CD4-positive, alpha-beta T cell treated with Interleukin-15 for 4 hours (primary cell): ENCODE results near the gene NR6A1.
"Not testable (repeated sequence)": the region's sequence is repeated elsewhere in the genome, so short reads cannot be mapped to it uniquely, and the experiment has no call there.

Experiments used
- DNase-seq: peaks from one replicate; pipeline ENCODE4 v3.0.0-alpha.2; 2020; ENCODE audit warnings: low spot score

NR6A1 gene

GRCh38 chr9:124615840-124616239 is 155.3 kb downstream of the NR6A1 start:
- DNase-seq, result not testable (repeated sequence)

GRCh38 chr9:124615100-124615742 is 155.9 kb downstream of the NR6A1 start:
- DNase-seq, result no peak

GRCh38 chr9:124613849-124614248 is 157.3 kb downstream of the NR6A1 start:
- DNase-seq, result no peak

GRCh38 chr9:124611106-124611505 is 160.0 kb downstream of the NR6A1 start:
- DNase-seq, result no peak

GRCh38 chr9:124606027-124606426 is 165.1 kb downstream of the NR6A1 start:
- DNase-seq, result no peak

- no peak for DNase-seq
These were observed 165.9 kb downstream of the NR6A1 start for GRCh38 chr9:124605258-124605657.

GRCh38 chr9:124602632-124603031 is 168.5 kb downstream of the NR6A1 start:
- DNase-seq, result no peak

- no peak for DNase-seq
These were observed 168.9 kb downstream of the NR6A1 start for GRCh38 chr9:124602204-124602603.

GRCh38 chr9:124600407-124600806 is 170.7 kb downstream of the NR6A1 start:
- no peak for DNase-seq

GRCh38 chr9:124599121-124599795 is 171.9 kb downstream of the NR6A1 start:
- DNase-seq, result no peak

- DNase-seq, result no peak
These were observed 173.1 kb downstream of the NR6A1 start for GRCh38 chr9:124598048-124598447.

GRCh38 chr9:124596172-124596839 is 174.8 kb downstream of the NR6A1 start:
- DNase-seq, result no peak

- no peak for DNase-seq
These were observed 175.4 kb downstream of the NR6A1 start for GRCh38 chr9:124595743-124596142.

- no peak for DNase-seq
These were observed 176.4 kb downstream of the NR6A1 start for GRCh38 chr9:124594673-124595072.

- DNase-seq, result no peak
These were observed 176.9 kb downstream of the NR6A1 start for GRCh38 chr9:124594225-124594624.

GRCh38 chr9:124593651-124594058 is 177.5 kb downstream of the NR6A1 start:
- no peak for DNase-seq

GRCh38 chr9:124593200-124593599 is 177.9 kb downstream of the NR6A1 start:
- no peak for DNase-seq

- DNase-seq, result no peak
These were observed 180.0 kb downstream of the NR6A1 start for GRCh38 chr9:124590889-124591641.

GRCh38 chr9:124584631-124585030 is 186.5 kb downstream of the NR6A1 start:
- no peak for DNase-seq

GRCh38 chr9:124583134-124583533 is 188.0 kb downstream of the NR6A1 start:
- no peak for DNase-seq

- no peak for DNase-seq
These were observed 190.9 kb downstream of the NR6A1 start for GRCh38 chr9:124580186-124580585.

GRCh38 chr9:124576751-124577150 is 194.4 kb downstream of the NR6A1 start:
- DNase-seq, result no peak
